PC-9 (cell line): ENCODE data around the gene PDZD4. TPM values are rescaled to one million over a fixed set of nuclear protein-coding genes. Genes with fewer than 3 reads are reported as not detected.

Source experiments
- BruUV-seq: library from RNA; stranded (reverse); fragments of 400-500 nt; replicated peaks from 2 replicates; lab custom pipeline; 2021; lab: Mats Ljungman, UMichigan
- CTCF ChIA-PET: fragments of 300-600 bp; sonication (Branson Sonifier 250); formaldehyde crosslinking; loops from one replicate; lab custom pipeline; 2022; ENCODE audit warnings: antibody characterized with exemption; lab: Charles Lee
- POLR2A ChIA-PET: fragments of 300-600 bp; sonication (Branson Sonifier 250); formaldehyde crosslinking; loops from one replicate; lab custom pipeline; 2022; ENCODE audit warnings: antibody characterized with exemption; ENCODE audit not compliant: unreplicated experiment; lab: Charles Lee
- DNase-seq, 2 experiments: peaks; one replicate each; pipeline versions ENCODE4 v3.0.0 to v3.0.0-alpha.2; 2015 to 2022; ENCODE audit warnings: mixed read lengths in 1 of 2
- H2AFZ ChIP-seq: fragments of 200-600 bp; sonication (generic); 2 replicates; pipeline ENCODE4 v1.8.1; 2017; ENCODE audit warnings: antibody characterized with exemption
- H3F3A ChIP-seq: fragments of 200-600 bp; sonication (generic); 2 replicates; pipeline ENCODE4 v1.8.1; 2017; ENCODE audit warnings: antibody characterized with exemption, mild to moderate bottlenecking, low read depth; ENCODE audit not compliant: insufficient read depth
- H3K27ac ChIP-seq: fragments of 200-600 bp; sonication (generic); 2 replicates; pipeline ENCODE4 v1.6.1; 2016; ENCODE audit warnings: mixed run types
- H3K27me3 ChIP-seq: fragments of 200-600 bp; sonication (generic); 2 replicates; pipeline ENCODE4 v1.6.1; 2016; ENCODE audit warnings: low read depth, mixed run types; ENCODE audit not compliant: insufficient read depth
- H3K36me3 ChIP-seq: fragments of 200-600 bp; sonication (generic); 2 replicates; pipeline ENCODE4 v1.6.1; 2016; ENCODE audit warnings: low read depth, mixed run types
- H3K4me1 ChIP-seq: fragments of 200-600 bp; sonication (generic); replicated peaks from 2 replicates; pipeline ENCODE4 v1.6.1; 2016; ENCODE audit warnings: mixed run types; ENCODE audit not compliant: insufficient read depth
- H3K4me2 ChIP-seq: fragments of 200-600 bp; sonication (generic); 2 replicates; pipeline ENCODE4 v1.6.1; 2017; ENCODE audit warnings: mixed run types
- H3K4me3 ChIP-seq: fragments of 200-600 bp; sonication (generic); 2 replicates; pipeline ENCODE4 v1.6.1; 2016; ENCODE audit warnings: mixed run types
- H3K79me2 ChIP-seq: fragments of 200-600 bp; sonication (generic); 2 replicates; pipeline ENCODE4 v1.6.1; 2017; ENCODE audit warnings: low read depth, mixed run types
- H3K9me2 ChIP-seq: fragments of 200-600 bp; sonication (generic); 2 replicates; pipeline ENCODE4 v1.8.1; 2017; ENCODE audit warnings: mild to moderate bottlenecking; ENCODE audit not compliant: insufficient read depth
- H3K9me3 ChIP-seq: fragments of 200-600 bp; sonication (generic); 2 replicates; pipeline ENCODE4 v1.8.1; 2016; ENCODE audit warnings: low read depth; ENCODE audit not compliant: insufficient read depth
- H4K20me1 ChIP-seq: fragments of 200-600 bp; sonication (generic); 2 replicates; pipeline ENCODE4 v1.8.1; 2017; ENCODE audit not compliant: insufficient read depth
- EZH2 ChIP-seq: fragments of 200-600 bp; sonication (generic); IDR thresholded peaks from 2 replicates; pipeline ENCODE4 v1.8.0; 2017; ENCODE audit warnings: antibody characterized with exemption, low read depth
- intact Hi-C: fragments of 100-400 bp; cut with micrococcal nuclease; formaldehyde crosslinking; loops from one replicate; pipeline ENCODE4 v1.10.0; 2022; ENCODE audit not compliant: unreplicated experiment
- total RNA-seq: library from RNA; stranded (reverse); gene quantifications from 2 replicates; pipeline ENCODE4 v1.2.3, GENCODE V29; 2021
- TF ChIP-seq, protein P1 (sequence below): fragments of 200-600 bp; sonication (generic); conservative IDR thresholded peaks from 2 replicates; pipeline ENCODE4 v1.6.1; 2017; ENCODE audit warnings: mixed run types, antibody characterized with exemption, mild to moderate bottlenecking, moderate library complexity

The PDZD4 gene
- total RNA-seq, 1 experiment from 2014 or later, result 0.17 TPM

DNA sequence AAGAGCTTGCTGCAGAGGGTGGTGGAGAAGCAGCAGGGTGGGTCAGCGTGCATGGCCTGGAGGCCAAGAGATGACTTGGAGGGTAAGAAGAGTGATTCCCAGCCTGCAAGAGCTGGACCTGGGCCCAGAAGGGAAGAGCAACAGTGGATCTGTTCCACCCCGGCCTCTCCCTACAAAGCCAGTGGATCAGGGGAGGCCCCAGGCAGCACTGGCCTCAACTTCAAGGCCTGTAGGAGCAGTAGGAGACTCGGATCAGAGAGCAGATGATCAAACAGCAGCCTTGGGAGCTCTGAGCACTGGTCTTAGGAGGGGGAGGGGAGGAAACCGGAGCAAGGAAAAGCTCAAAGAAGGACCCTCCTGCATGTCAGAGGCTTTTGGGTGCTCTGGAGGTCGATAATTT, 48.0 kb upstream of the PDZD4 start:
- H3K79me2 ChIP-seq, result no peaks in the 10 kb centered on the region

GRCh38 chrX:153877571-153878261, 47.4 kb upstream of the PDZD4 start:
- no peaks in the 10 kb centered on the region for H3K9me2 ChIP-seq
- no peak overlapping the region for H3K4me3 ChIP-seq
- no peaks in the 10 kb centered on the region for H3K36me3 ChIP-seq
- ChIA-PET CTCF (no interaction called here), POLR2A (interaction anchor here (0.6 kb wide), 1 partner anchor 17 kb away, joined by 10 read pairs; no protein-coding TSS in a partner anchor)
- intact Hi-C loops, result no loop called here
- H3F3A ChIP-seq, result no peaks in the 10 kb centered on the region
- H3K9me3 ChIP-seq, result no peaks in the 10 kb centered on the region
- BruUV-seq, result no TSS peak
- TF ChIP-seq EZH2, result no peak
- TF ChIP-seq, protein P1, sequence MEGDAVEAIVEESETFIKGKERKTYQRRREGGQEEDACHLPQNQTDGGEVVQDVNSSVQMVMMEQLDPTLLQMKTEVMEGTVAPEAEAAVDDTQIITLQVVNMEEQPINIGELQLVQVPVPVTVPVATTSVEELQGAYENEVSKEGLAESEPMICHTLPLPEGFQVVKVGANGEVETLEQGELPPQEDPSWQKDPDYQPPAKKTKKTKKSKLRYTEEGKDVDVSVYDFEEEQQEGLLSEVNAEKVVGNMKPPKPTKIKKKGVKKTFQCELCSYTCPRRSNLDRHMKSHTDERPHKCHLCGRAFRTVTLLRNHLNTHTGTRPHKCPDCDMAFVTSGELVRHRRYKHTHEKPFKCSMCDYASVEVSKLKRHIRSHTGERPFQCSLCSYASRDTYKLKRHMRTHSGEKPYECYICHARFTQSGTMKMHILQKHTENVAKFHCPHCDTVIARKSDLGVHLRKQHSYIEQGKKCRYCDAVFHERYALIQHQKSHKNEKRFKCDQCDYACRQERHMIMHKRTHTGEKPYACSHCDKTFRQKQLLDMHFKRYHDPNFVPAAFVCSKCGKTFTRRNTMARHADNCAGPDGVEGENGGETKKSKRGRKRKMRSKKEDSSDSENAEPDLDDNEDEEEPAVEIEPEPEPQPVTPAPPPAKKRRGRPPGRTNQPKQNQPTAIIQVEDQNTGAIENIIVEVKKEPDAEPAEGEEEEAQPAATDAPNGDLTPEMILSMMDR, result no peak
- H3K27ac ChIP-seq, result no peak overlapping the region
- no peaks in the 10 kb centered on the region for H4K20me1 ChIP-seq
- H3K79me2 ChIP-seq, result no peaks in the 10 kb centered on the region
- H2AFZ ChIP-seq, result no peak overlapping the region
- no peaks in the 10 kb centered on the region for H3K4me1 ChIP-seq
- no peak for DNase-seq
- no peak overlapping the region for H3K4me2 ChIP-seq
- H3K27me3 ChIP-seq, result no peaks in the 10 kb centered on the region

More for the DNA sequence above, 48.0 kb upstream of the PDZD4 start:
- CTCF ChIA-PET, result no interaction called here
- H4K20me1 ChIP-seq, result no peaks in the 10 kb centered on the region
- H3K9me3 ChIP-seq, result no peaks in the 10 kb centered on the region
- no peaks in the 10 kb centered on the region for H3K36me3 ChIP-seq
- DNase-seq, result no peak
- H3K9me2 ChIP-seq, result no peaks in the 10 kb centered on the region
- H3K4me2 ChIP-seq, result no peak overlapping the region
- TF ChIP-seq EZH2, result no peak
- TF ChIP-seq, protein P1, result no peak
- intact Hi-C loops, result no loop called here
- H3K27me3 ChIP-seq, result no peaks in the 10 kb centered on the region
- H3F3A ChIP-seq, result no peaks in the 10 kb centered on the region
- no peak overlapping the region for H2AFZ ChIP-seq
- no peaks in the 10 kb centered on the region for H3K4me1 ChIP-seq
- no peak overlapping the region for H3K4me3 ChIP-seq
- POLR2A ChIA-PET, result no interaction called here
- H3K27ac ChIP-seq, result no peak overlapping the region
- no TSS peak for BruUV-seq

DNA sequence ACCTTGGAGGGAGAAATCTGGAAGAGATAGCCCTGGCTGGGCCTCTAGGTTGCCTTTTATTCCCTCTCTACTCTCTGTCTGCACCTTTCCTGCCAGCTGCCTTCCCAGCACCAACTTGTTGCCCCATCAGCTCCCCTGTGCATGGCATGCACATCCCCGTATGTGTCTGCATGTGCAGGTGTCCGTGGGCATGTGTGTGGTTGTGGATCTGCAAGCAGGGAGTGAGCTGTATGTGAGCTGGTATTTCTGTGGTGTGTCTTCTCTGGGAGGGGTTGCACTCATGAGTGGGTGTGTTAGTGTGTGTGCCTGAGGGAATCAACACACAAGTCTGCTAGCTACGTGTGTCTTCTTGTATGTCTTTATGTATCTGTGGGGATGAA, 45.8 kb upstream of the PDZD4 start:
- ChIA-PET CTCF (no interaction called here), POLR2A (no interaction called here)
- H3F3A ChIP-seq, result no peaks in the 10 kb centered on the region
- TF ChIP-seq EZH2, result no peak
- TF ChIP-seq, protein P1, result no peak
- no peak overlapping the region for H3K4me2 ChIP-seq
- H3K27me3 ChIP-seq, result no peaks in the 10 kb centered on the region
- H3K9me2 ChIP-seq, result no peaks in the 10 kb centered on the region
- no peaks in the 10 kb centered on the region for H3K4me1 ChIP-seq
- H3K27ac ChIP-seq, result no peak overlapping the region
- DNase-seq, result no peak
- H3K36me3 ChIP-seq, result no peaks in the 10 kb centered on the region
- H3K79me2 ChIP-seq, result no peaks in the 10 kb centered on the region
- no peaks in the 10 kb centered on the region for H3K9me3 ChIP-seq
- no peaks in the 10 kb centered on the region for H4K20me1 ChIP-seq
- intact Hi-C loops, result no loop called here
- BruUV-seq, result no TSS peak
- H2AFZ ChIP-seq, result no peak overlapping the region
- H3K4me3 ChIP-seq, result no peak overlapping the region
